SU-DHL-6 (cell line): ENCODE data around the gene PRXL2A.

Source experiments
- H2AFZ ChIP-seq: fragments of 200-600 bp; sonication (generic); 2 replicates; pipeline ENCODE4 v1.6.1; 2014; ENCODE audit warnings: low read depth, mild to moderate bottlenecking, moderate library complexity, mixed read lengths, antibody characterized with exemption, low read length; ENCODE audit not compliant: severe bottlenecking
- H3F3A ChIP-seq: fragments of 200-600 bp; shearing (Covaris generic); 2 replicates; pipeline ENCODE4 v1.6.0; 2016; ENCODE audit warnings: antibody characterized with exemption, mild to moderate bottlenecking; ENCODE audit not compliant: insufficient read depth
- H3K27ac ChIP-seq: fragments of 200-600 bp; sonication (generic); 2 replicates; pipeline ENCODE4 v1.5.1; 2016; ENCODE audit warnings: low read depth, mild to moderate bottlenecking, low read length, moderate library complexity, mixed read lengths
- H3K27me3 ChIP-seq: fragments of 200-600 bp; sonication (generic), shearing (Covaris generic); 2 replicates; pipeline ENCODE4 v1.6.0; 2014; ENCODE audit warnings: mild to moderate bottlenecking, low read length
- H3K36me3 ChIP-seq: fragments of 200-600 bp; sonication (generic); 2 replicates; pipeline ENCODE4 v1.6.1; 2014; ENCODE audit warnings: mild to moderate bottlenecking, low read length, mixed read lengths
- H3K4me2 ChIP-seq: fragments of 300-600, 200-600 bp; shearing (Covaris generic), sonication (generic); 2 replicates; pipeline ENCODE4 v1.6.0; 2014; ENCODE audit warnings: low read length, low read depth, mild to moderate bottlenecking; ENCODE audit not compliant: poor library complexity, severe bottlenecking
- H3K4me3 ChIP-seq: fragments of 200-600 bp; sonication (generic); 2 replicates; pipeline ENCODE4 v1.5.1; 2014; ENCODE audit warnings: antibody characterized with exemption, low read length, mild to moderate bottlenecking, mixed read lengths; ENCODE audit not compliant: insufficient read depth, poor library complexity, severe bottlenecking
- H3K79me2 ChIP-seq: fragments of 200-600 bp; sonication (generic); 2 replicates; pipeline ENCODE4 v1.6.1; 2014; ENCODE audit warnings: mild to moderate bottlenecking, low read length, moderate library complexity; ENCODE audit not compliant: insufficient read depth
- H3K9ac ChIP-seq: fragments of 200-600 bp; sonication (generic); 2 replicates; pipeline ENCODE4 v1.7.0; 2014; ENCODE audit warnings: mild to moderate bottlenecking, low read length
- H3K9me2 ChIP-seq: fragments of 200-600 bp; sonication (generic); replicated peaks from 2 replicates; pipeline ENCODE4 v1.6.1; 2014; ENCODE audit warnings: low read length; ENCODE audit not compliant: insufficient read depth
- H3K9me3 ChIP-seq: fragments of 200-600 bp; sonication (generic); 2 replicates; pipeline ENCODE4 v1.6.1; 2014; ENCODE audit warnings: low read length, mixed read lengths; ENCODE audit not compliant: insufficient read depth
- H4K20me1 ChIP-seq: fragments of 200-600 bp; sonication (generic); 2 replicates; pipeline ENCODE4 v1.6.1; 2014; ENCODE audit warnings: low read depth, mild to moderate bottlenecking, antibody characterized with exemption, low read length, moderate library complexity, mixed read lengths
- CTCF ChIP-seq: fragments of 200-600 bp; sonication (generic); IDR thresholded peaks from one replicate; pipeline ENCODE4 v1.5.1; 2017; ENCODE audit warnings: antibody characterized with exemption, mild to moderate bottlenecking, low read length, moderate library complexity; ENCODE audit not compliant: insufficient read depth, poor library complexity, severe bottlenecking
- EZH2phosphoT487 ChIP-seq: fragments of 200-600 bp; sonication (generic), shearing (Covaris generic); conservative IDR thresholded peaks from 2 replicates; pipeline ENCODE4 v1.6.1; 2018; ENCODE audit warnings: mild to moderate bottlenecking, antibody characterized with exemption, low read length, moderate library complexity, mixed read lengths

The PRXL2A gene

GRCh38 chr10:80371467-80371866 lies 36.9 kb upstream of the PRXL2A start:
- Histone ChIP-seq H3K4me2 (no peak overlapping the region), H3K79me2 (no peaks in the 10 kb centered on the region), H3K9me3 (peaks cover 11% of the 10 kb centered on the region), H3K9ac (no peak overlapping the region), H2AFZ (no peak overlapping the region), H3K9me2 (no peaks in the 10 kb centered on the region), H3K27ac (no peak overlapping the region), H3K27me3 (no peaks in the 10 kb centered on the region), H4K20me1 (no peaks in the 10 kb centered on the region), H3K4me3 (no peak overlapping the region), H3F3A (no peaks in the 10 kb centered on the region), H3K36me3 (no peaks in the 10 kb centered on the region)
- TF ChIP-seq CTCF, result no peak
- TF ChIP-seq EZH2phosphoT487, result no peak

- Histone ChIP-seq H3K4me3 (no peak overlapping the region), H3K4me2 (no peak overlapping the region), H3K9me2 (no peaks in the 10 kb centered on the region), H3K79me2 (no peaks in the 10 kb centered on the region), H3K36me3 (no peaks in the 10 kb centered on the region), H3K27ac (no peak overlapping the region), H2AFZ (no peak overlapping the region), H3K27me3 (no peaks in the 10 kb centered on the region), H3K9me3 (no peaks in the 10 kb centered on the region; the same call in 1 of the 2 replicates), H4K20me1 (no peaks in the 10 kb centered on the region), H3K9ac (no peak overlapping the region), H3F3A (no peaks in the 10 kb centered on the region)
- no peak for TF ChIP-seq EZH2phosphoT487
- TF ChIP-seq CTCF, result no peak
Measured at GRCh38 chr10:80372675-80373074, 35.7 kb upstream of the PRXL2A start.

DNA sequence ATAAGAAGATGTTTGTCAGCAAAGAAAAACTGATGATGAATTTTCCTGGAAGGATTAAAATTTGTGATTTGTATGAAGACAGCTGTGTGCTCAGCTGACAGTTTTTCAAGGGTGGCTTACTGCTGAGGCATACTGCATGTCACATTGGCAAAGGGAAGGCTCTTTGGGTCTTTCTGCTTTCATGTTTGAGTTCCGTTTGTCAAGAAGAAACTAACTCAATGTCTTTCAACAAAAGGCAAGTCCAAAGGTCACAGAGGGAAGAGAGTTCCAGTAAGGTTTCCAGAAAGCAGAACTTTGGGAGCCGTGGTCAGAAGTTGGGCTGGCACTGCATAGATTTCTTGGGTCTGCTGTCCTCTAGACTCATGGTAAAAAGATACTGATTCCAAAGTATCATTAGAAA lies 34.8 kb upstream of the PRXL2A start:
- Histone ChIP-seq H3K27ac (no peak overlapping the region), H4K20me1 (no peaks in the 10 kb centered on the region), H3K9me3 (no peaks in the 10 kb centered on the region; the same call in 1 of the 2 replicates), H3K4me3 (no peak overlapping the region), H3K79me2 (no peaks in the 10 kb centered on the region), H3K9ac (no peak overlapping the region), H3K27me3 (no peaks in the 10 kb centered on the region), H3K9me2 (no peaks in the 10 kb centered on the region), H3K36me3 (no peaks in the 10 kb centered on the region), H3K4me2 (no peak overlapping the region), H2AFZ (no peak overlapping the region), H3F3A (no peaks in the 10 kb centered on the region)
- TF ChIP-seq CTCF (no peak), EZH2phosphoT487 (no peak)
